HG03378 (cell line): ENCODE data around the gene CTSK.
"Not testable (repeated sequence)": the region's sequence is repeated elsewhere in the genome, so short reads cannot be mapped to it uniquely, and the experiment has no call there.

Experiments
- ATAC-seq: cut with Tn5 transposase; IDR thresholded peaks from one replicate; pipeline ENCODE4 v1.9.1; 2021; ENCODE audit warnings: mild to moderate bottlenecking, moderate library complexity; ENCODE audit not compliant: unreplicated experiment

Gene CTSK

GRCh38 chr1:150807249-150808023 is 624 bp downstream of the CTSK start:
- ATAC-seq, result no peak

GRCh38 chr1:150805899-150806298 is 2.2 kb downstream of the CTSK start:
- no peak for ATAC-seq

GRCh38 chr1:150804671-150805070 is 3.4 kb downstream of the CTSK start:
- no peak for ATAC-seq

GRCh38 chr1:150799089-150799488 is 9.0 kb downstream of the CTSK start:
- no peak for ATAC-seq

- ATAC-seq, result no peak
Observed at GRCh38 chr1:150798525-150798924, 9.5 kb downstream of the CTSK start.

GRCh38 chr1:150796374-150796773 is 11.7 kb downstream of the CTSK start:
- no peak for ATAC-seq

- not testable (repeated sequence) for ATAC-seq
Observed at GRCh38 chr1:150793778-150794177, 14.3 kb downstream of the CTSK start.

GRCh38 chr1:150793221-150793620 is 14.8 kb downstream of the CTSK start:
- no peak for ATAC-seq

GRCh38 chr1:150791585-150791984 is 16.5 kb downstream of the CTSK start:
- no peak for ATAC-seq

GRCh38 chr1:150789396-150789795 is 18.7 kb downstream of the CTSK start:
- no peak for ATAC-seq

GRCh38 chr1:150788946-150789345 is 19.1 kb downstream of the CTSK start:
- ATAC-seq, result no peak

GRCh38 chr1:150787455-150787854 is 20.6 kb downstream of the CTSK start:
- no peak for ATAC-seq

GRCh38 chr1:150780510-150780909 is 27.6 kb downstream of the CTSK start:
- ATAC-seq, result no peak

GRCh38 chr1:150778409-150778808 is 29.7 kb downstream of the CTSK start:
- no peak for ATAC-seq

GRCh38 chr1:150777544-150777943 is 30.5 kb downstream of the CTSK start:
- no peak for ATAC-seq

GRCh38 chr1:150775931-150776505 is 32.0 kb downstream of the CTSK start:
- ATAC-seq, result not testable (repeated sequence)

- no peak for ATAC-seq
Observed at GRCh38 chr1:150775276-150775675, 32.8 kb downstream of the CTSK start.

GRCh38 chr1:150772326-150772725 is 35.7 kb downstream of the CTSK start:
- no peak for ATAC-seq

GRCh38 chr1:150767704-150768103 is 40.4 kb downstream of the CTSK start:
- not testable (repeated sequence) for ATAC-seq

- ATAC-seq, result peak; percentile 5
Observed at GRCh38 chr1:150765977-150766301, 42.1 kb downstream of the CTSK start.

- peak; percentile 74 for ATAC-seq
Observed at GRCh38 chr1:150765296-150765976, 42.6 kb downstream of the CTSK start, which contains the start of gene CTSS. CTSS (minus strand) TSS chr1:150765778; CDS start chr1:150764763, 1,015 bp downstream.

- no peak for ATAC-seq
Observed at GRCh38 chr1:150764617-150765101, 43.4 kb downstream of the CTSK start.
